Panc1 (cell line): ENCODE data around the gene TJP1. TPM values are rescaled to one million over a fixed set of nuclear protein-coding genes. Genes with fewer than 3 reads are reported as not detected.

Experiments
- ATAC-seq: fragments of 200-7000 bp; cut with Tn5 transposase; 2 replicates; pipeline ENCODE4 v1.9.1; 2020; ENCODE audit warnings: mild to moderate bottlenecking, moderate library complexity
- BruUV-seq: library from RNA; stranded (reverse); fragments of 400-500 nt; replicated peaks from 2 replicates; lab custom pipeline; 2021; lab: Mats Ljungman, UMichigan
- CTCF ChIA-PET: fragments of 300-600 bp; sonication (Branson Sonifier 250); formaldehyde crosslinking; loops from one replicate; lab custom pipeline; 2022; ENCODE audit warnings: antibody characterized with exemption; lab: Charles Lee
- POLR2A ChIA-PET: fragments of 300-600 bp; sonication (Branson Sonifier 250); formaldehyde crosslinking; loops from one replicate; lab custom pipeline; 2022; ENCODE audit warnings: antibody characterized with exemption; lab: Charles Lee
- DNase-seq: peaks from one replicate; pipeline ENCODE4 v3.0.0-alpha.2; 2010; ENCODE audit warnings: low read depth, low spot score
- H3K27ac ChIP-seq: 2 replicates; pipeline ENCODE4 v1.5.1; 2011; ENCODE audit warnings: mild to moderate bottlenecking, low read length, inconsistent platforms
- H3K27me3 ChIP-seq: fragments of 200-500 bp; sonication (Bioruptor generic); 2 replicates; pipeline ENCODE4 v1.6.0; 2014; ENCODE audit warnings: low read length, inconsistent platforms; ENCODE audit not compliant: control insufficient read depth, insufficient read depth
- H3K36me3 ChIP-seq: fragments of 200-500 bp; sonication (Bioruptor generic); 2 replicates; pipeline ENCODE4 v1.5.1; 2014; ENCODE audit warnings: inconsistent platforms, mild to moderate bottlenecking, low read length, moderate library complexity; ENCODE audit not compliant: control insufficient read depth, insufficient read depth
- H3K4me1 ChIP-seq: 2 replicates; pipeline ENCODE4 v1.5.1; 2011; ENCODE audit warnings: inconsistent platforms, mild to moderate bottlenecking, low read length, moderate library complexity; ENCODE audit not compliant: control insufficient read depth, insufficient read depth
- H3K4me3 ChIP-seq, 2 experiments: 2 replicates each; pipeline ENCODE4 v1.5.1; 2011 to 2012; ENCODE audit warnings: low read depth in 2 of 2, low read length in 2 of 2, mild to moderate bottlenecking in 2 of 2, inconsistent platforms in 1 of 2, moderate library complexity in 1 of 2
- H3K9me3 ChIP-seq: fragments of 200-500 bp; sonication (Bioruptor generic); 2 replicates; pipeline ENCODE4 v1.5.1; 2014; ENCODE audit warnings: low read depth, mild to moderate bottlenecking, inconsistent platforms, low read length, moderate library complexity; ENCODE audit not compliant: control insufficient read depth, insufficient read depth
- POLR2AphosphoS5 ChIP-seq: IDR thresholded peaks from 2 replicates; pipeline ENCODE4 v1.6.1; 2012; ENCODE audit warnings: mild to moderate bottlenecking, low read depth, low read length, moderate library complexity
- SIN3A ChIP-seq: IDR thresholded peaks from 2 replicates; pipeline ENCODE4 v1.6.1; 2012; ENCODE audit warnings: low read depth, mild to moderate bottlenecking, low read length, moderate library complexity, borderline replicate concordance; ENCODE audit not compliant: insufficient read depth
- TCF7L2 ChIP-seq: IDR thresholded peaks from 2 replicates; pipeline ENCODE4 v1.6.1; 2011; ENCODE audit warnings: mild to moderate bottlenecking, low read depth, low read length, inconsistent platforms
- in situ Hi-C: cut with HindIII; loops from 2 replicates; pipeline ENCODE4 v1.10.0; 2016; ENCODE audit warnings: low sequenced_read_pairs, low pct_unique_long_range_greater_than_20kb
- intact Hi-C: fragments of 100-400 bp; cut with micrococcal nuclease; formaldehyde crosslinking; loops from one replicate; pipeline ENCODE4 v1.10.0; 2022; ENCODE audit not compliant: unreplicated experiment
- total RNA-seq: library from RNA; stranded (reverse); gene quantifications from one replicate; pipeline ENCODE4 v1.2.1, GENCODE V29; 2021; ENCODE audit not compliant: unreplicated experiment
- TF ChIP-seq, protein P1 (sequence below): fragments of 450-650 bp; IDR thresholded peaks from 2 replicates; pipeline ENCODE4 v1.5.1; 2017; ENCODE audit warnings: mild to moderate bottlenecking
- TF ChIP-seq, protein P2 (sequence below), 2 experiments: IDR thresholded peaks; 2 replicates each; pipeline ENCODE4 v1.6.1; 2011 to 2012; ENCODE audit warnings: low read depth in 2 of 2, control low read depth in 1 of 2, low read length in 1 of 2, mild to moderate bottlenecking in 1 of 2, moderate library complexity in 1 of 2; ENCODE audit not compliant: insufficient read depth in 1 of 2

TJP1 gene
- total RNA-seq, 1 experiment from 2014 or later, result 79.1 TPM

DNA sequence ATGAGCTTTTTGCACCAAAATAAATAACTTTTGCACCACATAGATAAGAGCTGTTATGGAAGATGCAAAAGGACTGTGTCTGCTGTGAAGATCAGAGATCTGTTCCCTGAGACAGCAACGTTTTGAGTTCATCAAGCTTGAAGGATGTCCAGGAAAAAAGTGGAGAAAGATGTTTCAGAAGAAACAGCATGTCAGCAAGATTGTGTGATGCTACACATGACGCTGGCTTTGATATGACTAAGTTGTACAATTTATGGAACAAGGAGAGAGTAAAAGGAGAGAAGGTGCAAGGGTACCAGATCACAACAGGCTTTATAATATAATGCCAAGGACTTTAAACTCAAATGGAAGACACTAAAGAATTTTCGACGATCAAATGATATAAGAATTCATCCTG, 16.6 kb downstream of the TJP1 start:
- Histone ChIP-seq H3K36me3 (no peaks in the 10 kb centered on the region), H3K27ac (no peak overlapping the region), H3K27me3 (no peaks in the 10 kb centered on the region), H3K4me1 (peaks cover 22% of the 10 kb centered on the region), H3K4me3 (no peak overlapping the region), H3K9me3 (no peaks in the 10 kb centered on the region)
- ChIA-PET POLR2A (interaction anchor here (0.7 kb wide), 1 partner anchor 11 kb away, joined by 3 read pairs; no protein-coding TSS in a partner anchor), CTCF (no interaction called here)
- DNase-seq (no peak), ATAC-seq (no peak)
- no TSS peak for BruUV-seq
- TF ChIP-seq SIN3A, result no peak
- no peak for TF ChIP-seq TCF7L2
- TF ChIP-seq POLR2AphosphoS5, result no peak
- TF ChIP-seq, protein P1, sequence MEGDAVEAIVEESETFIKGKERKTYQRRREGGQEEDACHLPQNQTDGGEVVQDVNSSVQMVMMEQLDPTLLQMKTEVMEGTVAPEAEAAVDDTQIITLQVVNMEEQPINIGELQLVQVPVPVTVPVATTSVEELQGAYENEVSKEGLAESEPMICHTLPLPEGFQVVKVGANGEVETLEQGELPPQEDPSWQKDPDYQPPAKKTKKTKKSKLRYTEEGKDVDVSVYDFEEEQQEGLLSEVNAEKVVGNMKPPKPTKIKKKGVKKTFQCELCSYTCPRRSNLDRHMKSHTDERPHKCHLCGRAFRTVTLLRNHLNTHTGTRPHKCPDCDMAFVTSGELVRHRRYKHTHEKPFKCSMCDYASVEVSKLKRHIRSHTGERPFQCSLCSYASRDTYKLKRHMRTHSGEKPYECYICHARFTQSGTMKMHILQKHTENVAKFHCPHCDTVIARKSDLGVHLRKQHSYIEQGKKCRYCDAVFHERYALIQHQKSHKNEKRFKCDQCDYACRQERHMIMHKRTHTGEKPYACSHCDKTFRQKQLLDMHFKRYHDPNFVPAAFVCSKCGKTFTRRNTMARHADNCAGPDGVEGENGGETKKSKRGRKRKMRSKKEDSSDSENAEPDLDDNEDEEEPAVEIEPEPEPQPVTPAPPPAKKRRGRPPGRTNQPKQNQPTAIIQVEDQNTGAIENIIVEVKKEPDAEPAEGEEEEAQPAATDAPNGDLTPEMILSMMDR, result no peak
- TF ChIP-seq, protein P2, sequence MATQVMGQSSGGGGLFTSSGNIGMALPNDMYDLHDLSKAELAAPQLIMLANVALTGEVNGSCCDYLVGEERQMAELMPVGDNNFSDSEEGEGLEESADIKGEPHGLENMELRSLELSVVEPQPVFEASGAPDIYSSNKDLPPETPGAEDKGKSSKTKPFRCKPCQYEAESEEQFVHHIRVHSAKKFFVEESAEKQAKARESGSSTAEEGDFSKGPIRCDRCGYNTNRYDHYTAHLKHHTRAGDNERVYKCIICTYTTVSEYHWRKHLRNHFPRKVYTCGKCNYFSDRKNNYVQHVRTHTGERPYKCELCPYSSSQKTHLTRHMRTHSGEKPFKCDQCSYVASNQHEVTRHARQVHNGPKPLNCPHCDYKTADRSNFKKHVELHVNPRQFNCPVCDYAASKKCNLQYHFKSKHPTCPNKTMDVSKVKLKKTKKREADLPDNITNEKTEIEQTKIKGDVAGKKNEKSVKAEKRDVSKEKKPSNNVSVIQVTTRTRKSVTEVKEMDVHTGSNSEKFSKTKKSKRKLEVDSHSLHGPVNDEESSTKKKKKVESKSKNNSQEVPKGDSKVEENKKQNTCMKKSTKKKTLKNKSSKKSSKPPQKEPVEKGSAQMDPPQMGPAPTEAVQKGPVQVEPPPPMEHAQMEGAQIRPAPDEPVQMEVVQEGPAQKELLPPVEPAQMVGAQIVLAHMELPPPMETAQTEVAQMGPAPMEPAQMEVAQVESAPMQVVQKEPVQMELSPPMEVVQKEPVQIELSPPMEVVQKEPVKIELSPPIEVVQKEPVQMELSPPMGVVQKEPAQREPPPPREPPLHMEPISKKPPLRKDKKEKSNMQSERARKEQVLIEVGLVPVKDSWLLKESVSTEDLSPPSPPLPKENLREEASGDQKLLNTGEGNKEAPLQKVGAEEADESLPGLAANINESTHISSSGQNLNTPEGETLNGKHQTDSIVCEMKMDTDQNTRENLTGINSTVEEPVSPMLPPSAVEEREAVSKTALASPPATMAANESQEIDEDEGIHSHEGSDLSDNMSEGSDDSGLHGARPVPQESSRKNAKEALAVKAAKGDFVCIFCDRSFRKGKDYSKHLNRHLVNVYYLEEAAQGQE (IDR thresholded peaks at IDR 0.05; ENCODE audit: insufficient read depth in 1 of 2, low read depth in 2 of 2, low read length in 1 of 2), result no peak
- in situ Hi-C loops, result no loop called here
- intact Hi-C loops, result no loop called here

DNA sequence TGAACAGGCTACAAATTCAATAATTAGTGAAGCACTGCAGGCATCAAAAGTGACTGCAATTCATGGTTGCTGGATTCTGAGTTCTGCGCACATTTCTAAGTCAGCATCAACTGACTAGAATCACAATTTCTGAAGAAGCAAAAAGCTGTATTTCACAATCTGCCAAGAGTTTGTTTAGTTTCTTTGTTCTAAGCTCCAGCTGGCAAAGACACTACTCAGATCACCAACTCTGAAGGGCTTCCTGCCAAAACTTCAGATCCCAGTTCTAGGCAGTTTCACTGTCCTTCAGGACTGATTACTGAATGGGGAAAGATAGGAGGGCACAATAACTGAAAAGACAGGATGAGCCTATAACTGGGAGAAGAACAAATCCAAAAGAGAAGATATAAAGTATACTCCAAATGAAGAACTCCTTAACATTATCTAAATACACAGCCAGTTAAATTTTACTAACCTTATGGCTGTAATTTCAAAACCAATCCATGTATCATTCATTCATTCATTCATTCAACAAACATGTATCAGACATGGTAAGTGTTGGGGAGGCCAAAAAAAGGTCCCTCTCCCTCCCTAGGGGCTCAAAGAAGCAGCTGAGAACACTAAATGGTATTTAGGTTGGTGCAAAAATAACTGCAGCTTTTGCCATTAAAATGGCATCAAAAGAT, 17.1 kb downstream of the TJP1 start:
- Histone ChIP-seq H3K36me3 (no peaks in the 10 kb centered on the region), H3K9me3 (no peaks in the 10 kb centered on the region), H3K27ac (no peak overlapping the region), H3K27me3 (no peaks in the 10 kb centered on the region), H3K4me1 (peaks cover 25% of the 10 kb centered on the region), H3K4me3 (no peak overlapping the region)
- ChIA-PET CTCF (no interaction called here), POLR2A (interaction anchor here (0.7 kb wide), 1 partner anchor 11 kb away, joined by 3 read pairs; no protein-coding TSS in a partner anchor)
- ATAC-seq (no peak), DNase-seq (no peak)
- intact Hi-C loops, result no loop called here
- BruUV-seq, result no TSS peak
- in situ Hi-C loops, result no loop called here
- TF ChIP-seq SIN3A (no peak), POLR2AphosphoS5 (no peak), TCF7L2 (no peak)
- TF ChIP-seq, protein P2 (IDR thresholded peaks at IDR 0.05; ENCODE audit: insufficient read depth in 1 of 2, low read depth in 2 of 2, low read length in 1 of 2), result no peak
- TF ChIP-seq, protein P1, result no peak
